Subcutaneous abdominal adipose tissue (tissue), 5 donors: ENCODE results near the gene CLMN.

Source experiments
- H3K27ac ChIP-seq: one replicate; pipeline ENCODE4 v1.7.0; 2013; ENCODE audit warnings: low read depth, mild to moderate bottlenecking, inconsistent platforms, low read length, moderate library complexity
- H3K27me3 ChIP-seq, 5 donors: one replicate each; pipeline ENCODE4 v1.7.0; 2013; ENCODE audit warnings: low read length in 5 of 5, inconsistent platforms in 1 of 5; ENCODE audit not compliant: control insufficient read depth in 5 of 5, insufficient read depth in 4 of 5
- H3K36me3 ChIP-seq, 5 donors: one replicate each; pipeline ENCODE4 v1.7.0; 2013; ENCODE audit warnings: low read length in 5 of 5; ENCODE audit not compliant: control insufficient read depth in 5 of 5, insufficient read depth in 5 of 5
- H3K4me1 ChIP-seq, 5 donors: one replicate each; pipeline ENCODE4 v1.7.0; 2013; ENCODE audit warnings: low read length in 5 of 5, mild to moderate bottlenecking in 3 of 5, moderate library complexity in 1 of 5; ENCODE audit not compliant: control insufficient read depth in 5 of 5, insufficient read depth in 5 of 5
- H3K4me3 ChIP-seq, 5 donors: one replicate each; pipeline ENCODE4 v1.7.0; 2013; ENCODE audit warnings: low read length in 5 of 5, low read depth in 1 of 5
- H3K9ac ChIP-seq, 5 donors: one replicate each; pipeline ENCODE4 v1.7.0; 2013; ENCODE audit warnings: low read length in 5 of 5, mild to moderate bottlenecking in 4 of 5, moderate library complexity in 3 of 5
- H3K9me3 ChIP-seq, 5 donors: one replicate each; pipeline ENCODE4 v1.7.0; 2013; ENCODE audit warnings: low read length in 5 of 5; ENCODE audit not compliant: control insufficient read depth in 5 of 5
- donor health status: healthy.
- donor health status: healthy.
- donor health status: healthy.
- donor health status: healthy.
- donor health status: healthy.

The CLMN gene

GRCh38 chr14:95334044-95334443, 14.3 kb upstream of the CLMN start:
- H3K36me3 ChIP-seq: no peaks in the 10 kb centered on the region
- peaks cover 0 to 5% (median 4%) of the 10 kb centered on the region in 5 donors for H3K9me3 ChIP-seq
- H3K9ac ChIP-seq: no peak overlapping the region
- H3K27me3 ChIP-seq: peaks cover 0 to 4% (median 0%) of the 10 kb centered on the region in 5 donors
- H3K27ac ChIP-seq: no peak overlapping the region
- no peak overlapping the region for H3K4me3 ChIP-seq
- no peaks in the 10 kb centered on the region for H3K4me1 ChIP-seq

- Histone ChIP-seq H3K9ac (no peak overlapping the region), H3K4me1 (no peaks in the 10 kb centered on the region), H3K27me3 (peaks cover 0 to 4% (median 0%) of the 10 kb centered on the region in 5 donors), H3K9me3 (peaks cover 0 to 5% (median 4%) of the 10 kb centered on the region in 5 donors), H3K4me3 (no peak overlapping the region), H3K27ac (no peak overlapping the region), H3K36me3 (no peaks in the 10 kb centered on the region)
Measured at GRCh38 chr14:95332641-95333040, 12.9 kb upstream of the CLMN start.

DNA sequence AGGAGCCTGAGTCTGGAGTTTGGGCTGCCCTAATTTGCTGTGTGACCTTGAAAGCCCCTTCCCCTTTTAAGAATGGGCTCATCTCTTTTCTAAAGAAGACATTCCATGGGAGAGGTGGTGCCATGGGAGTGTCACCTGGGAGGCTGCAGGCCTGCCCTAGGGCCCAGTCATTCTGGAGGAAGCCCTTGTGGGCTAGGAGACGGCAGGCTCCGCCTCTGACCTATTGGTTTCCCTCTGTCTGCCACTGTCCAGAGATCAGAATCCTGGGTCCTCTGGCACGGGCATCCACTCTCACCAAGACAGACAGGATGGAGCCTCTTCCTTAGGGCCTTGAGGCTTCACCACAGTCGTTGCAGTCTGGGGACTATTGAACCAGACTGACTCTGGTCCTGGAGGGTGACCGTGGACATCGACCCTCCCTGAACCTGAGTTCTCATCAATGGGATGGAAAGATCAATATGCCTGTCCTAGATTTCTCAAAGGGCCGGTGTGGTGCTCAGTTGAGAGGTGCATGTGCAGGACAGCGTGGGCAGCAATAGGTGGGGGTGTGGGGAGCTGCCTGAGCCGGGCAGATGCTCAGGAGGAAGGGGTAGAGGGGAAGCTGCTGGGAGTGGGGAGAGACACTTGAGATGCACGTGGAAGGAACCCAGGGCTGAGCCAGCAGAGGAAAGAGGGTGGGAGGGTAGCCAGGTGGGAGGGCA, 12.2 kb upstream of the CLMN start:
- H3K27ac ChIP-seq: no peak overlapping the region
- H3K4me3 ChIP-seq: no peak overlapping the region
- no peaks in the 10 kb centered on the region for H3K4me1 ChIP-seq
- H3K9ac ChIP-seq: no peak overlapping the region
- peaks cover 0 to 4% (median 0%) of the 10 kb centered on the region in 5 donors for H3K27me3 ChIP-seq
- H3K9me3 ChIP-seq: peaks cover 0 to 5% (median 4%) of the 10 kb centered on the region in 5 donors
- no peaks in the 10 kb centered on the region for H3K36me3 ChIP-seq

- H3K9me3 ChIP-seq: peaks cover 0 to 5% (median 4%) of the 10 kb centered on the region in 5 donors
Measured at GRCh38 chr14:95330591-95331370, 11.1 kb upstream of the CLMN start.

GRCh38 chr14:95329941-95330340, 10.2 kb upstream of the CLMN start:
- Histone ChIP-seq H3K4me1 (no peaks in the 10 kb centered on the region), H3K4me3 (no peak overlapping the region), H3K27ac (no peak overlapping the region), H3K36me3 (no peaks in the 10 kb centered on the region), H3K9ac (no peak overlapping the region), H3K9me3 (peaks cover 0 to 2% (median under 1%) of the 10 kb centered on the region in 5 donors), H3K27me3 (no peaks in the 10 kb centered on the region)

More at GRCh38 chr14:95330591-95331370, 11.1 kb upstream of the CLMN start:
- Histone ChIP-seq H3K27ac (no peak overlapping the region), H3K4me1 (no peaks in the 10 kb centered on the region), H3K36me3 (no peaks in the 10 kb centered on the region), H3K4me3 (no peak overlapping the region), H3K27me3 (no peaks in the 10 kb centered on the region), H3K9ac (no peak overlapping the region)

- Histone ChIP-seq H3K27me3 (no peaks in the 10 kb centered on the region), H3K4me1 (no peaks in the 10 kb centered on the region), H3K4me3 (no peak overlapping the region), H3K9me3 (no peaks in the 10 kb centered on the region), H3K9ac (no peak overlapping the region), H3K27ac (no peak overlapping the region), H3K36me3 (no peaks in the 10 kb centered on the region)
Measured at GRCh38 chr14:95328729-95329503, 9.2 kb upstream of the CLMN start.

- Histone ChIP-seq H3K4me1 (no peaks in the 10 kb centered on the region), H3K4me3 (no peak overlapping the region), H3K9ac (no peak overlapping the region), H3K27me3 (no peaks in the 10 kb centered on the region), H3K27ac (no peak overlapping the region), H3K36me3 (no peaks in the 10 kb centered on the region), H3K9me3 (no peaks in the 10 kb centered on the region)
Measured at GRCh38 chr14:95327558-95328374, 8.1 kb upstream of the CLMN start.

- Histone ChIP-seq H3K27me3 (no peaks in the 10 kb centered on the region), H3K27ac (no peak overlapping the region), H3K9ac (no peak overlapping the region), H3K4me1 (no peaks in the 10 kb centered on the region), H3K9me3 (no peaks in the 10 kb centered on the region), H3K4me3 (no peak overlapping the region), H3K36me3 (no peaks in the 10 kb centered on the region)
Measured at GRCh38 chr14:95326987-95327386, 7.3 kb upstream of the CLMN start.

DNA sequence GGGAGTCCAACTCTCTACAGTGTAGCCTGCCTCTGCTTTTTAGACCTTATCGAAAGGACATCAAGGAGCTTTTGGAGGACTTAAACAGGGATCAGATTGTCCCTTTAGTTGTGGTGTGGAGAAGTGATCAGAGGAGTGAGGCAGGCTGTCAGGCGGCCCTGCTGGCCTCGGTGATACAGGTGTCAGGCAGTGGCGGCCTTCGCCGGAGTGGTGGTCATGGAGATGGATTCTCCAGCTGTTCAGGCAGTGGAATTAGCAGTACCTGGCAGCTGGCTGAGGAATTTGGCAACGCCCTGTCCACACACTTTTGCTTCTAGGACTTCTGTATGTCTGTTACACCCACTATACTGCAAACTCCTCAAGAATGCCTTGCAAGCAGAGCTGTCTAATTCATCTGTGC, 4.2 kb upstream of the CLMN start:
- Histone ChIP-seq H3K4me1 (peaks cover 0 to 17% (median 12%) of the 10 kb centered on the region in 5 donors), H3K9ac (no peak overlapping the region), H3K27ac (no peak overlapping the region), H3K36me3 (no peaks in the 10 kb centered on the region), H3K9me3 (no peaks in the 10 kb centered on the region), H3K27me3 (no peaks in the 10 kb centered on the region), H3K4me3 (no peak overlapping the region)
